ENCODE data around the gene TACC2. TPM values are rescaled to one million over a fixed set of nuclear protein-coding genes. Genes with fewer than 3 reads are reported as not detected.

Gene TACC2
- total RNA-seq, 6 experiments from 2014 or later: 16.2 to 21.1 (median 18.8) TPM

- TF ChIP-seq POLR2A (IDR thresholded peaks at IDR 0.05): no peak
- TF ChIP-seq CTCF (IDR thresholded peaks at IDR 0.05): no peak
Measured at GRCh38 chr10:122286867-122287266, 297.9 kb downstream of the TACC2 start.

GRCh38 chr10:122287570-122287969 is 298.6 kb downstream of the TACC2 start:
- Histone ChIP-seq H3K27me3 (no peaks in the 10 kb centered on the region), H3K36me3 (no peaks in the 10 kb centered on the region), H3K4me1 (no peaks in the 10 kb centered on the region), H3K9me3 (no peaks in the 10 kb centered on the region), H3K27ac (no peak overlapping the region), H3K4me3 (no peak overlapping the region)
- intact Hi-C loops (cut with DNase I): no loop called here
- ATAC-seq (no peak), DNase-seq (no peak)
- TF ChIP-seq POLR2A (IDR thresholded peaks at IDR 0.05) (no peak), CTCF (IDR thresholded peaks at IDR 0.05) (no peak)
- 39% methylated on average over 4 of the region's 5 CpGs for WGBS (ENCODE audit: insufficient coverage, low coverage, low lambda C conversion rate, missing lambda C conversion rate)

More at GRCh38 chr10:122286867-122287266, 297.9 kb downstream of the TACC2 start:
- Histone ChIP-seq H3K27me3 (no peaks in the 10 kb centered on the region), H3K27ac (no peak overlapping the region), H3K9me3 (no peaks in the 10 kb centered on the region), H3K4me3 (no peak overlapping the region), H3K4me1 (no peaks in the 10 kb centered on the region), H3K36me3 (no peaks in the 10 kb centered on the region)
- ATAC-seq (no peak), DNase-seq (no peak)
- intact Hi-C loops (cut with DNase I): no loop called here
- 84% methylated on average over 4 of the region's 7 CpGs for WGBS (ENCODE audit: insufficient coverage, low coverage, low lambda C conversion rate, missing lambda C conversion rate)

GRCh38 chr10:122288262-122288661 is 299.3 kb downstream of the TACC2 start:
- Histone ChIP-seq H3K9me3 (no peaks in the 10 kb centered on the region), H3K27ac (no peak overlapping the region), H3K27me3 (no peaks in the 10 kb centered on the region), H3K36me3 (no peaks in the 10 kb centered on the region), H3K4me3 (no peak overlapping the region), H3K4me1 (no peaks in the 10 kb centered on the region)
- no peak for TF ChIP-seq POLR2A (IDR thresholded peaks at IDR 0.05)
- TF ChIP-seq CTCF (IDR thresholded peaks at IDR 0.05): no peak
- intact Hi-C loops (cut with DNase I): no loop called here
- DNase-seq (no peak), ATAC-seq (no peak)
- 79% methylated on average over 6 of the region's 6 CpGs for WGBS (ENCODE audit: insufficient coverage, low coverage, low lambda C conversion rate, missing lambda C conversion rate)

GRCh38 chr10:122288917-122289316 is 300.0 kb downstream of the TACC2 start:
- Histone ChIP-seq H3K27ac (no peak overlapping the region), H3K27me3 (no peaks in the 10 kb centered on the region), H3K36me3 (no peaks in the 10 kb centered on the region), H3K4me3 (no peak overlapping the region), H3K4me1 (no peaks in the 10 kb centered on the region), H3K9me3 (no peaks in the 10 kb centered on the region)
- 65% methylated on average over 2 of the region's 3 CpGs for WGBS (ENCODE audit: insufficient coverage, low coverage, low lambda C conversion rate, missing lambda C conversion rate)
- TF ChIP-seq POLR2A (IDR thresholded peaks at IDR 0.05): no peak
- TF ChIP-seq CTCF (IDR thresholded peaks at IDR 0.05): no peak
- ATAC-seq (no peak), DNase-seq (no peak)
- intact Hi-C loops (cut with DNase I): no loop called here

GRCh38 chr10:122290334-122290733 is 301.4 kb downstream of the TACC2 start:
- TF ChIP-seq POLR2A (IDR thresholded peaks at IDR 0.05): no peak
- no peak for TF ChIP-seq CTCF (IDR thresholded peaks at IDR 0.05)
- 29% methylated on average over 6 of the region's 7 CpGs for WGBS (ENCODE audit: insufficient coverage, low coverage, low lambda C conversion rate, missing lambda C conversion rate)
- intact Hi-C loops (cut with DNase I): loop anchor here in 1 of 2 donors (10.0 kb wide), 2 partner anchors 144 to 274 kb away; partner anchors contain the start of gene DMBT1
- no peak for ATAC-seq
- Histone ChIP-seq H3K4me3 (no peak overlapping the region), H3K36me3 (no peaks in the 10 kb centered on the region), H3K27ac (no peak overlapping the region), H3K27me3 (no peaks in the 10 kb centered on the region), H3K4me1 (no peaks in the 10 kb centered on the region), H3K9me3 (no peaks in the 10 kb centered on the region)
- no peak for DNase-seq
